ENCODE measurements around the gene PRR23E. TPM values are rescaled to one million over a fixed set of nuclear protein-coding genes. Genes with fewer than 3 reads are reported as not detected.

PRR23E gene
- total and polyA plus RNA-seq, 2 donors (not counting 3 experiments of a cell fraction or from before 2014, with no cell fraction given) = not detected

DNA sequence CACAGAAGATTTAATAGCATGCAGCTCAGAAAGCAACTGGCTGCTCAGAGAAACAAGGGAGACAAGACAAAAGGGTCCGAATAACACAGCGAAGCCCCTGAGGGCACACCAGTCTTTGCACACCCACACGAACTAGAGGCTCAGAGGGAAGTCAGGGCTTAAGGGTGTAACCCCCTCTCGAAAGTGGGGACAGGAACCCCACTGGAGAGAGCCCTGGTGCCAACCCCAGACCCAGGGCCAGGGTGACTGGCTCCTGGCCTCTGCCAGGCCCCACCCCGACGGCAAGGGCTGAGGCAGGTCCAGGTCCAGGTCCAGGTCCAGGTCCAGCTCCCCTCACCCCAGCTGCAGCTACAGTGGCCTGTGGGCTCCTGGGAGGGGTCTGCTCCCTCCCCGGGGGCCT lies 10.5 kb upstream of the PRR23E start:
- H3K4me3 ChIP-seq (replicated peaks in 1 of 3; ENCODE audit: insufficient read depth in 1 of 3, low read depth in 1 of 3, low read length in 3 of 3) = no peak overlapping the region
- intact Hi-C loops (cut with micrococcal nuclease) (no loop called here), dilution Hi-C loops (cut with MboI; ENCODE audit: extremely low pct_ligation_motif_present, low sequenced_read_pairs) (no loop called here)
- no peak for DNase-seq (ENCODE audit: low read depth, low spot score)
- no peaks in the 10 kb centered on the region for H3K9me3 ChIP-seq (replicated peaks; ENCODE audit: control insufficient read depth, insufficient read depth, low read length)
- no peak overlapping the region for H3K27ac ChIP-seq (ENCODE audit: insufficient read depth, low read depth, low read length)
- no TSS peak for BruUV-seq (replicated peaks)
- no peak for FAIRE-seq
- no peak for TF ChIP-seq CTCF (IDR thresholded peaks at IDR 0.05; ENCODE audit: extremely low read depth in 1 of 2, insufficient read depth in 1 of 2, low read depth in 1 of 2, low read length in 2 of 2)
- TF ChIP-seq EZH2 (IDR thresholded peaks at IDR 0.05; ENCODE audit: borderline replicate concordance, low read depth, low read length, severe bottlenecking) = no peak
- TF ChIP-seq, protein P1, sequence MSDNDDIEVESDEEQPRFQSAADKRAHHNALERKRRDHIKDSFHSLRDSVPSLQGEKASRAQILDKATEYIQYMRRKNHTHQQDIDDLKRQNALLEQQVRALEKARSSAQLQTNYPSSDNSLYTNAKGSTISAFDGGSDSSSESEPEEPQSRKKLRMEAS (IDR thresholded peaks at IDR 0.05; ENCODE audit: insufficient read depth, insufficient read length) = no peak
- H3K36me3 ChIP-seq (ENCODE audit: control insufficient read depth in 2 of 2, extremely low read depth in 1 of 2, insufficient read depth in 2 of 2, low read length in 2 of 2) = no peaks in the 10 kb centered on the region
- peaks cover 0 to 2% of the 10 kb centered on the region in 2 experiments for H3K27me3 ChIP-seq (ENCODE audit: control insufficient read depth in 2 of 2, insufficient read depth in 2 of 2, low read length in 2 of 2)
- H3K79me2 ChIP-seq (ENCODE audit: control insufficient read depth, insufficient read depth, low read length) = no peaks in the 10 kb centered on the region
- no peak overlapping the region for H2AFZ ChIP-seq (ENCODE audit: low read depth, low read length)
- H3K9ac ChIP-seq (replicated peaks; ENCODE audit: extremely low read depth, insufficient read depth, low read length) = no peak overlapping the region
- H3K9me1 ChIP-seq (replicated peaks; ENCODE audit: control insufficient read depth, extremely low read depth, insufficient read depth, low read length) = no peaks in the 10 kb centered on the region
- ChIA-PET CTCF (interaction anchor here (1.1 kb wide), 1 partner anchor 9 kb away, joined by 3 read pairs; no protein-coding TSS in a partner anchor), POLR2A (no interaction called here)
- no peaks in the 10 kb centered on the region for H4K20me1 ChIP-seq (replicated peaks; ENCODE audit: control insufficient read depth, extremely low read depth, insufficient read depth, low read length)
- H3K4me2 ChIP-seq (ENCODE audit: insufficient read depth, low read length) = no peak overlapping the region
- no peaks in the 10 kb centered on the region for H3K4me1 ChIP-seq (ENCODE audit: control insufficient read depth, extremely low read depth, insufficient read depth, low read length)

- no peaks in the 10 kb centered on the region for H3K36me3 ChIP-seq (ENCODE audit: control insufficient read depth in 2 of 2, extremely low read depth in 1 of 2, insufficient read depth in 2 of 2, low read length in 2 of 2)
- dilution Hi-C loops (cut with MboI; ENCODE audit: extremely low pct_ligation_motif_present, low sequenced_read_pairs) (no loop called here), intact Hi-C loops (cut with micrococcal nuclease) (no loop called here)
- H3K27me3 ChIP-seq (ENCODE audit: control insufficient read depth in 2 of 2, insufficient read depth in 2 of 2, low read length in 2 of 2) = peaks cover 0 to 2% of the 10 kb centered on the region in 2 experiments
- no peaks in the 10 kb centered on the region for H3K79me2 ChIP-seq (ENCODE audit: control insufficient read depth, insufficient read depth, low read length)
- H3K4me3 ChIP-seq (replicated peaks in 1 of 3; ENCODE audit: insufficient read depth in 1 of 3, low read depth in 1 of 3, low read length in 3 of 3) = no peak overlapping the region
- TF ChIP-seq JUN (IDR thresholded peaks at IDR 0.05; ENCODE audit: borderline replicate concordance, insufficient read depth, insufficient read length, low read depth) = no peak
- no peak for TF ChIP-seq FOS (IDR thresholded peaks at IDR 0.05; ENCODE audit: borderline replicate concordance, insufficient read depth, low read length)
- no peak overlapping the region for H3K4me2 ChIP-seq (ENCODE audit: insufficient read depth, low read length)
- FAIRE-seq = no peak
- H3K9me3 ChIP-seq (replicated peaks; ENCODE audit: control insufficient read depth, insufficient read depth, low read length) = no peaks in the 10 kb centered on the region
- H3K27ac ChIP-seq (ENCODE audit: insufficient read depth, low read depth, low read length) = no peak overlapping the region
- no peak for DNase-seq (ENCODE audit: low read depth, low spot score)
- POLR2A ChIA-PET = no interaction called here
- CTCF ChIA-PET = no interaction called here
- no peak overlapping the region for H2AFZ ChIP-seq (ENCODE audit: low read depth, low read length)
- no peaks in the 10 kb centered on the region for H4K20me1 ChIP-seq (replicated peaks; ENCODE audit: control insufficient read depth, extremely low read depth, insufficient read depth, low read length)
- no peaks in the 10 kb centered on the region for H3K9me1 ChIP-seq (replicated peaks; ENCODE audit: control insufficient read depth, extremely low read depth, insufficient read depth, low read length)
- no peaks in the 10 kb centered on the region for H3K4me1 ChIP-seq (ENCODE audit: control insufficient read depth, extremely low read depth, insufficient read depth, low read length)
- H3K9ac ChIP-seq (replicated peaks; ENCODE audit: extremely low read depth, insufficient read depth, low read length) = no peak overlapping the region
- BruUV-seq (replicated peaks) = no TSS peak
These were observed 9.8 kb upstream of the PRR23E start for GRCh38 chr3:127182848-127183714.

Measured in endothelial cell of umbilical vein (primary cell).